Panc1 (cell line): ENCODE data around the gene SELENOI. TPM values are rescaled to one million over a fixed set of nuclear protein-coding genes. Genes with fewer than 3 reads are reported as not detected.

Source experiments
- ATAC-seq: fragments of 200-7000 bp; cut with Tn5 transposase; 2 replicates; pipeline ENCODE4 v1.9.1; 2020; ENCODE audit warnings: mild to moderate bottlenecking, moderate library complexity
- BruUV-seq: library from RNA; stranded (reverse); fragments of 400-500 nt; replicated peaks from 2 replicates; lab custom pipeline; 2021; lab: Mats Ljungman, UMichigan
- CTCF ChIA-PET: fragments of 300-600 bp; sonication (Branson Sonifier 250); formaldehyde crosslinking; loops from one replicate; lab custom pipeline; 2022; ENCODE audit warnings: antibody characterized with exemption; lab: Charles Lee
- POLR2A ChIA-PET: fragments of 300-600 bp; sonication (Branson Sonifier 250); formaldehyde crosslinking; loops from one replicate; lab custom pipeline; 2022; ENCODE audit warnings: antibody characterized with exemption; lab: Charles Lee
- DNase-seq: peaks from one replicate; pipeline ENCODE4 v3.0.0-alpha.2; 2010; ENCODE audit warnings: low read depth, low spot score
- H3K27ac ChIP-seq: 2 replicates; pipeline ENCODE4 v1.5.1; 2011; ENCODE audit warnings: mild to moderate bottlenecking, low read length, inconsistent platforms
- H3K27me3 ChIP-seq: fragments of 200-500 bp; sonication (Bioruptor generic); 2 replicates; pipeline ENCODE4 v1.6.0; 2014; ENCODE audit warnings: low read length, inconsistent platforms; ENCODE audit not compliant: control insufficient read depth, insufficient read depth
- H3K36me3 ChIP-seq: fragments of 200-500 bp; sonication (Bioruptor generic); 2 replicates; pipeline ENCODE4 v1.5.1; 2014; ENCODE audit warnings: inconsistent platforms, mild to moderate bottlenecking, low read length, moderate library complexity; ENCODE audit not compliant: control insufficient read depth, insufficient read depth
- H3K4me1 ChIP-seq: 2 replicates; pipeline ENCODE4 v1.5.1; 2011; ENCODE audit warnings: inconsistent platforms, mild to moderate bottlenecking, low read length, moderate library complexity; ENCODE audit not compliant: control insufficient read depth, insufficient read depth
- H3K4me3 ChIP-seq, 2 experiments: 2 replicates each; pipeline ENCODE4 v1.5.1; 2011 to 2012; ENCODE audit warnings: low read depth in 2 of 2, low read length in 2 of 2, mild to moderate bottlenecking in 2 of 2, inconsistent platforms in 1 of 2, moderate library complexity in 1 of 2
- H3K9me3 ChIP-seq: fragments of 200-500 bp; sonication (Bioruptor generic); 2 replicates; pipeline ENCODE4 v1.5.1; 2014; ENCODE audit warnings: low read depth, mild to moderate bottlenecking, inconsistent platforms, low read length, moderate library complexity; ENCODE audit not compliant: control insufficient read depth, insufficient read depth
- POLR2AphosphoS5 ChIP-seq: IDR thresholded peaks from 2 replicates; pipeline ENCODE4 v1.6.1; 2012; ENCODE audit warnings: mild to moderate bottlenecking, low read depth, low read length, moderate library complexity
- SIN3A ChIP-seq: IDR thresholded peaks from 2 replicates; pipeline ENCODE4 v1.6.1; 2012; ENCODE audit warnings: low read depth, mild to moderate bottlenecking, low read length, moderate library complexity, borderline replicate concordance; ENCODE audit not compliant: insufficient read depth
- TCF7L2 ChIP-seq: IDR thresholded peaks from 2 replicates; pipeline ENCODE4 v1.6.1; 2011; ENCODE audit warnings: mild to moderate bottlenecking, low read depth, low read length, inconsistent platforms
- in situ Hi-C: cut with HindIII; loops from 2 replicates; pipeline ENCODE4 v1.10.0; 2016; ENCODE audit warnings: low sequenced_read_pairs, low pct_unique_long_range_greater_than_20kb
- intact Hi-C: fragments of 100-400 bp; cut with micrococcal nuclease; formaldehyde crosslinking; loops from one replicate; pipeline ENCODE4 v1.10.0; 2022; ENCODE audit not compliant: unreplicated experiment
- total RNA-seq: library from RNA; stranded (reverse); gene quantifications from one replicate; pipeline ENCODE4 v1.2.1, GENCODE V29; 2021; ENCODE audit not compliant: unreplicated experiment
- TF ChIP-seq, protein P1 (sequence below), 2 experiments: IDR thresholded peaks; 2 replicates each; pipeline ENCODE4 v1.6.1; 2011 to 2012; ENCODE audit warnings: low read depth in 2 of 2, control low read depth in 1 of 2, low read length in 1 of 2, mild to moderate bottlenecking in 1 of 2, moderate library complexity in 1 of 2; ENCODE audit not compliant: insufficient read depth in 1 of 2
- TF ChIP-seq, protein P2 (sequence below): fragments of 450-650 bp; IDR thresholded peaks from 2 replicates; pipeline ENCODE4 v1.5.1; 2017; ENCODE audit warnings: mild to moderate bottlenecking

Gene SELENOI
- total RNA-seq, 1 experiment from 2014 or later = 28.5 TPM

DNA sequence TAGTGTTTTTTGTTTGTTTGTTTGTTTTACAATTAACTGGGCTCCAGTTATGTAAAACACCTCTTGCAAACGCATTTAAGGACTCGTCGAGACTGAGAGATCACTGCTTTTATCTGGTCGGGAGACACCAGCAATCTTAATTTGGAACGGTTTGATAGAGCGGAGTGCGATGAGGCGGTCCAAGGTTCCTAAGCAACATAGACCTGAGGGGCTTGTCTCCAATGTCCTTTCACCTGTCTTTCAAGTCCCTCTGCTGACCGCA, 729 bp upstream of the SELENOI start:
- Histone ChIP-seq H3K4me3 (peak overlapping the region; percentile 83 to 98), H3K9me3 (no peaks in the 10 kb centered on the region), H3K27me3 (no peaks in the 10 kb centered on the region), H3K27ac (peak overlapping the region; percentile 97), H3K36me3 (peaks cover 3% of the 10 kb centered on the region; the same call in 1 of the 2 replicates), H3K4me1 (peaks cover 27% of the 10 kb centered on the region)
- in situ Hi-C loops (no loop called here), intact Hi-C loops (no loop called here)
- ChIA-PET CTCF (no interaction called here), POLR2A (interaction anchor here (1.1 kb wide), 1 partner anchor 26 kb away, joined by 4 read pairs; no protein-coding TSS in a partner anchor)
- ATAC-seq = no peak
- BruUV-seq = TSS peak; percentile 99
- TF ChIP-seq, protein P1, sequence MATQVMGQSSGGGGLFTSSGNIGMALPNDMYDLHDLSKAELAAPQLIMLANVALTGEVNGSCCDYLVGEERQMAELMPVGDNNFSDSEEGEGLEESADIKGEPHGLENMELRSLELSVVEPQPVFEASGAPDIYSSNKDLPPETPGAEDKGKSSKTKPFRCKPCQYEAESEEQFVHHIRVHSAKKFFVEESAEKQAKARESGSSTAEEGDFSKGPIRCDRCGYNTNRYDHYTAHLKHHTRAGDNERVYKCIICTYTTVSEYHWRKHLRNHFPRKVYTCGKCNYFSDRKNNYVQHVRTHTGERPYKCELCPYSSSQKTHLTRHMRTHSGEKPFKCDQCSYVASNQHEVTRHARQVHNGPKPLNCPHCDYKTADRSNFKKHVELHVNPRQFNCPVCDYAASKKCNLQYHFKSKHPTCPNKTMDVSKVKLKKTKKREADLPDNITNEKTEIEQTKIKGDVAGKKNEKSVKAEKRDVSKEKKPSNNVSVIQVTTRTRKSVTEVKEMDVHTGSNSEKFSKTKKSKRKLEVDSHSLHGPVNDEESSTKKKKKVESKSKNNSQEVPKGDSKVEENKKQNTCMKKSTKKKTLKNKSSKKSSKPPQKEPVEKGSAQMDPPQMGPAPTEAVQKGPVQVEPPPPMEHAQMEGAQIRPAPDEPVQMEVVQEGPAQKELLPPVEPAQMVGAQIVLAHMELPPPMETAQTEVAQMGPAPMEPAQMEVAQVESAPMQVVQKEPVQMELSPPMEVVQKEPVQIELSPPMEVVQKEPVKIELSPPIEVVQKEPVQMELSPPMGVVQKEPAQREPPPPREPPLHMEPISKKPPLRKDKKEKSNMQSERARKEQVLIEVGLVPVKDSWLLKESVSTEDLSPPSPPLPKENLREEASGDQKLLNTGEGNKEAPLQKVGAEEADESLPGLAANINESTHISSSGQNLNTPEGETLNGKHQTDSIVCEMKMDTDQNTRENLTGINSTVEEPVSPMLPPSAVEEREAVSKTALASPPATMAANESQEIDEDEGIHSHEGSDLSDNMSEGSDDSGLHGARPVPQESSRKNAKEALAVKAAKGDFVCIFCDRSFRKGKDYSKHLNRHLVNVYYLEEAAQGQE (IDR thresholded peaks at IDR 0.05; ENCODE audit: insufficient read depth in 1 of 2, low read depth in 2 of 2, low read length in 1 of 2) = no peak
- TF ChIP-seq, protein P2, sequence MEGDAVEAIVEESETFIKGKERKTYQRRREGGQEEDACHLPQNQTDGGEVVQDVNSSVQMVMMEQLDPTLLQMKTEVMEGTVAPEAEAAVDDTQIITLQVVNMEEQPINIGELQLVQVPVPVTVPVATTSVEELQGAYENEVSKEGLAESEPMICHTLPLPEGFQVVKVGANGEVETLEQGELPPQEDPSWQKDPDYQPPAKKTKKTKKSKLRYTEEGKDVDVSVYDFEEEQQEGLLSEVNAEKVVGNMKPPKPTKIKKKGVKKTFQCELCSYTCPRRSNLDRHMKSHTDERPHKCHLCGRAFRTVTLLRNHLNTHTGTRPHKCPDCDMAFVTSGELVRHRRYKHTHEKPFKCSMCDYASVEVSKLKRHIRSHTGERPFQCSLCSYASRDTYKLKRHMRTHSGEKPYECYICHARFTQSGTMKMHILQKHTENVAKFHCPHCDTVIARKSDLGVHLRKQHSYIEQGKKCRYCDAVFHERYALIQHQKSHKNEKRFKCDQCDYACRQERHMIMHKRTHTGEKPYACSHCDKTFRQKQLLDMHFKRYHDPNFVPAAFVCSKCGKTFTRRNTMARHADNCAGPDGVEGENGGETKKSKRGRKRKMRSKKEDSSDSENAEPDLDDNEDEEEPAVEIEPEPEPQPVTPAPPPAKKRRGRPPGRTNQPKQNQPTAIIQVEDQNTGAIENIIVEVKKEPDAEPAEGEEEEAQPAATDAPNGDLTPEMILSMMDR = no peak
- no peak for TF ChIP-seq SIN3A
- TF ChIP-seq TCF7L2 = no peak
- no peak for TF ChIP-seq POLR2AphosphoS5
- DNase-seq = no peak

DNA sequence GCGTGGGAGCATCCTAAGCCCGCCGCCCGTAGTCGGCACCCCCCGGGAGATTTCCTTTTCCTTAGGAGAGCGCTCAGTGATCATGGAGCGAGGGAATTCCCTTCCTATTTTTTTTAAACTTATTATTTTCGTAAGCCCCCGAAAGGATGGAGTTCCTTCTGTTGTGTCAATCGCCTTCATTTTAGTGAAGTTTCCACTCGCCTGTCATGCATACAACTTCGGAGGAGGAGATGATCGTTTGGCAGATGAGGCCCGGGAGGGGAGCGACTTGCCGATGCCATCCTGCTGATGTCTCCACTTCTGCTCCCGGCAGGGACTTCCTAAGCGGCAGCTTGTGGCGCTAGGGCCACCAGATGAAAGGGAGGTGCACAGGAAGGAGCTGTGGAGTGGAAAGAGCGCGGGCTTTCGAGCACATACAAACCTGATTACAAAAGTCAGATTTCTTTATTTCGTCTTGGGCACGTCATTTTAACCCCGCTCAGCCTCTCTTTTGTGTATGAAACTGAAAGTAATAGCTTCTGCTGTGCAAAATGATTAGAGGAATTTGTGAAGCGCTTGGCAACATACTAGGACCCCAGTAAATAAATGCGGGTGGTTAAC, 611 bp downstream of the SELENOI start, which contains the start of gene ADGRF3:
Gene ADGRF3 (minus strand): TSS at position 336 of the 600 bp plus-strand sequence. CDS start 555 bp downstream, outside the sequence.
- in situ Hi-C loops = no loop called here
- intact Hi-C loops = no loop called here
- Histone ChIP-seq H3K4me3 (peak within 1 kb of the TSS; percentile 83 to 98), H3K4me1 (peaks cover 27% of the 10 kb centered on the region), H3K27ac (peak within 1 kb of the TSS; percentile 97), H3K9me3 (no peaks in the 10 kb centered on the region), H3K36me3 (peaks cover 3% of the 10 kb centered on the region; the same call in 1 of the 2 replicates), H3K27me3 (no peaks in the 10 kb centered on the region)
- TSS peak; percentile 82 for BruUV-seq
- DNase-seq (no peak), ATAC-seq (peak; percentile 27; the same call in 1 of the 2 replicates)
- CTCF ChIA-PET = no interaction called here
- POLR2A ChIA-PET = no interaction called here
- TF ChIP-seq, protein P2 = no peak
- TF ChIP-seq TCF7L2 (no peak), SIN3A (no peak), POLR2AphosphoS5 (no peak)
- TF ChIP-seq, protein P1 (IDR thresholded peaks at IDR 0.05; ENCODE audit: insufficient read depth in 1 of 2, low read depth in 2 of 2, low read length in 1 of 2) = no peak
